B cell (primary cell): Measurements from ENCODE around the gene NTMT1. TPM values are rescaled to one million over a fixed set of nuclear protein-coding genes. Genes with fewer than 3 reads are reported as not detected.

Experiments
- ATAC-seq: fragments of 200-7000 bp; cut with Tn5 transposase; one replicate; pipeline ENCODE4 v1.10.0; 2021; ENCODE audit warnings: low read depth, mild to moderate bottlenecking, moderate number of reproducible peaks, moderate library complexity
- CTCF ChIA-PET: fragments of 350-600 bp; sonication (Branson Sonifier 250); formaldehyde crosslinking; loops from one replicate; lab custom pipeline; 2021; ENCODE audit warnings: antibody characterized with exemption, inconsistent platforms; lab: Charles Lee
- POLR2A ChIA-PET: fragments of 350-600 bp; sonication (Branson Sonifier 250); formaldehyde crosslinking; loops from one replicate; lab custom pipeline; 2021; ENCODE audit warnings: antibody characterized with exemption; lab: Charles Lee
- DNase-seq: peaks from one replicate; pipeline ENCODE4 v3.0.0; 2013
- H2AFZ ChIP-seq: 2 replicates; pipeline ENCODE4 v1.6.1; 2012; ENCODE audit warnings: mild to moderate bottlenecking, low read depth, low read length; ENCODE audit not compliant: insufficient read depth, poor library complexity, severe bottlenecking
- H3K27ac ChIP-seq, 2 donors: 1 replicate in 1 of 2; 2 replicates in 1 of 2; pipeline ENCODE4 v1.5.1; 2012 to 2013; ENCODE audit warnings: low read length in 2 of 2, mild to moderate bottlenecking in 2 of 2, moderate library complexity in 1 of 2
- H3K27me3 ChIP-seq, 4 experiments: fragments of 200-600 bp in 1 of 4; sonication (generic) in 1 of 4; replicated peaks in 1 of 4; 1 replicate in 2 of 4; 2 replicates in 2 of 4; pipeline versions ENCODE4 v1.6.1 to v1.7.0; 2013 to 2016; ENCODE audit warnings: low read length in 3 of 4, mild to moderate bottlenecking in 2 of 4, mixed read lengths in 1 of 4, moderate library complexity in 1 of 4; ENCODE audit not compliant: insufficient read depth in 4 of 4, control insufficient read depth in 3 of 4; ENCODE audit errors: control extremely low read depth in 1 of 4
- H3K36me3 ChIP-seq, 2 experiments: replicated peaks in 1 of 2; 1 replicate in 1 of 2; 2 replicates in 1 of 2; pipeline versions ENCODE4 v1.6.1 to v1.7.1; 2013; ENCODE audit warnings: low read length in 1 of 2; ENCODE audit not compliant: insufficient read depth in 2 of 2, control insufficient read depth in 1 of 2; ENCODE audit errors: control extremely low read depth in 1 of 2, extremely low read depth in 1 of 2
- H3K4me1 ChIP-seq, 2 donors: fragments of 200-600 bp in 1 of 2; sonication (generic) in 1 of 2; 1 replicate in 1 of 2; 2 replicates in 1 of 2; pipeline versions ENCODE4 v1.5.1 to v1.6.1; 2013 to 2017; ENCODE audit warnings: low read length in 2 of 2; ENCODE audit not compliant: control insufficient read depth in 2 of 2, insufficient read depth in 2 of 2
- H3K4me2 ChIP-seq: replicated peaks from 2 replicates; pipeline ENCODE3; 2012; ENCODE audit warnings: mild to moderate bottlenecking, low read depth, low read length; ENCODE audit not compliant: poor library complexity, severe bottlenecking
- H3K4me3 ChIP-seq, 5 experiments: fragments of 200-600 bp in 1 of 5; sonication (generic) in 1 of 5; 1 replicate in 3 of 5; 2 replicates in 2 of 5; pipeline versions ENCODE4 v1.5.1 to v1.7.0; 2011 to 2016; ENCODE audit warnings: low read length in 4 of 5, mild to moderate bottlenecking in 4 of 5, low read depth in 2 of 5, control low read depth in 1 of 5, moderate library complexity in 1 of 5; ENCODE audit not compliant: insufficient read depth in 1 of 5; ENCODE audit errors: control extremely low read depth in 1 of 5, extremely low read depth in 1 of 5
- H3K79me2 ChIP-seq: fragments of 200-600 bp; sonication (generic); one replicate; pipeline ENCODE4 v1.6.0; 2016; ENCODE audit warnings: low read length; ENCODE audit not compliant: control insufficient read depth, insufficient read depth
- H3K9ac ChIP-seq: fragments of 200-600 bp; sonication (generic); 2 replicates; pipeline ENCODE4 v1.6.1; 2017; ENCODE audit warnings: mild to moderate bottlenecking, low read length, moderate library complexity
- H3K9me3 ChIP-seq, 3 donors: one replicate each; pipeline versions ENCODE4 v1.6.1 to v1.7.1; 2013; ENCODE audit warnings: low read length in 2 of 3; ENCODE audit not compliant: control insufficient read depth in 2 of 3, insufficient read depth in 1 of 3; ENCODE audit errors: control extremely low read depth in 1 of 3
- H4K20me1 ChIP-seq: 2 replicates; pipeline ENCODE4 v1.6.0; 2012; ENCODE audit warnings: mild to moderate bottlenecking, low read length; ENCODE audit not compliant: insufficient read depth, control insufficient read depth, poor library complexity, severe bottlenecking
- H3K27ac Mint-ChIP-seq: one replicate; pipeline ENCODE4 v1.8.0; 2021; ENCODE audit warnings: mixed read lengths
- H3K27me3 Mint-ChIP-seq: one replicate; pipeline ENCODE4 v1.8.0; 2021; ENCODE audit warnings: mixed read lengths
- H3K4me1 Mint-ChIP-seq: one replicate; pipeline ENCODE4 v1.8.0; 2021; ENCODE audit warnings: mixed read lengths
- H3K4me3 Mint-ChIP-seq: one replicate; pipeline ENCODE4 v1.8.0; 2021; ENCODE audit warnings: mixed read lengths
- H3K9me3 Mint-ChIP-seq: one replicate; pipeline ENCODE4 v1.8.0; 2022; ENCODE audit warnings: mixed read lengths; ENCODE audit not compliant: insufficient read depth
- CTCF ChIP-seq: fragments of 200-600 bp; IDR thresholded peaks from one replicate; pipeline ENCODE4 v1.8.0; 2022; ENCODE audit warnings: antibody characterized with exemption, mild to moderate bottlenecking
- EZH2 ChIP-seq: IDR thresholded peaks from 2 replicates; pipeline ENCODE4 v1.6.1; 2012; ENCODE audit warnings: borderline replicate concordance, low read depth, mild to moderate bottlenecking, moderate library complexity, low read length; ENCODE audit not compliant: insufficient read depth, poor library complexity, severe bottlenecking
- whole genome bisulfite sequencing: methylation state at CpG from one replicate; pipeline ENCODE4 v1.1.5; 2013; ENCODE audit warnings: missing lambda C conversion rate; ENCODE audit not compliant: insufficient coverage; 5-methylcytosine and 5-hydroxymethylcytosine counted together
- intact Hi-C: fragments of 100-400 bp; cut with micrococcal nuclease; formaldehyde crosslinking; loops from one replicate; pipeline ENCODE4 v1.10.0; 2022
- polyA plus RNA-seq: library from polyadenylated mRNA; depleted of rRNA; stranded (reverse); fragments of >200 nt; gene quantifications from 2 replicates; pipeline ENCODE4 v1.2.3, GENCODE V29; 2012
- total RNA-seq, 2 donors: library from RNA; stranded (reverse); fragments of 120-200 nt in 1 of 2; gene quantifications; 1 replicate in 1 of 2; 2 replicates in 1 of 2; pipeline versions ENCODE4 v1.2.3 to v1.2.4, GENCODE V29; 2013 to 2022

NTMT1 gene
- total and polyA plus RNA-seq, 2 donors (not counting 1 experiment from before 2014, with no cell fraction given), result 21.8 to 35.3 TPM

- Mint-ChIP-seq H3K4me1 (peaks cover 41% of the 10 kb centered on the region), H3K27ac (peak overlapping the region; percentile 34), H3K27me3 (no peaks in the 10 kb centered on the region), H3K4me3 (no peak overlapping the region), H3K9me3 (no peaks in the 10 kb centered on the region)
- H3K4me3 ChIP-seq, result no peak overlapping the region
- peaks cover 13 to 14% of the 10 kb centered on the region in 2 donors for H3K4me1 ChIP-seq
- no peak for TF ChIP-seq EZH2
- TF ChIP-seq CTCF, result no peak
- no peak overlapping the region for H3K27ac ChIP-seq
- CTCF ChIA-PET, result interaction anchor here (12.5 kb wide), 1 partner anchor 496 kb away, joined by 269 read pairs; no protein-coding TSS in a partner anchor
- DNase-seq, result peak; percentile 11
- POLR2A ChIA-PET, result no interaction called here
- peaks cover 77% of the 10 kb centered on the region for H3K79me2 ChIP-seq
- no peak overlapping the region for H2AFZ ChIP-seq
- no peaks in the 10 kb centered on the region for H3K9me3 ChIP-seq
- intact Hi-C loops, result no loop called here
- H4K20me1 ChIP-seq, result peaks cover 92% of the 10 kb centered on the region
- no peak overlapping the region for H3K4me2 ChIP-seq
- peaks cover 0 to 45% of the 10 kb centered on the region in 2 experiments for H3K36me3 ChIP-seq
- no peak overlapping the region for H3K9ac ChIP-seq
- 93% methylated on average over 19 of the region's 21 CpGs for WGBS
- no peak for ATAC-seq
- no peaks in the 10 kb centered on the region for H3K27me3 ChIP-seq
Observed at GRCh38 chr9:129630967-129631673, 5.2 kb downstream of the NTMT1 start.

- H3K4me3 ChIP-seq, result no peak overlapping the region
- no peak for ATAC-seq
- ChIA-PET CTCF (interaction anchor here (12.5 kb wide), 1 partner anchor 497 kb away, joined by 269 read pairs; no protein-coding TSS in a partner anchor), POLR2A (no interaction called here)
- Mint-ChIP-seq H3K4me3 (no peak overlapping the region), H3K27me3 (no peaks in the 10 kb centered on the region), H3K4me1 (peaks cover 39% of the 10 kb centered on the region), H3K27ac (no peak overlapping the region), H3K9me3 (no peaks in the 10 kb centered on the region)
- 94% methylated on average over 15 of the region's 19 CpGs for WGBS
- H3K27me3 ChIP-seq, result no peaks in the 10 kb centered on the region
- no peak for DNase-seq
- no peak overlapping the region for H3K4me2 ChIP-seq
- TF ChIP-seq CTCF (no peak), EZH2 (no peak)
- no peak overlapping the region for H2AFZ ChIP-seq
- peaks cover 91% of the 10 kb centered on the region for H4K20me1 ChIP-seq
- peak overlapping the region in 1 of 2 donors; percentile 23 for H3K27ac ChIP-seq
- H3K79me2 ChIP-seq, result peaks cover 71% of the 10 kb centered on the region
- peaks cover 11% of the 10 kb centered on the region in 2 donors for H3K4me1 ChIP-seq
- H3K9me3 ChIP-seq, result no peaks in the 10 kb centered on the region
- intact Hi-C loops, result no loop called here
- H3K36me3 ChIP-seq, result peaks cover 0 to 46% of the 10 kb centered on the region in 2 experiments
- H3K9ac ChIP-seq, result no peak overlapping the region
Observed at GRCh38 chr9:129631674-129632129, 5.7 kb downstream of the NTMT1 start.
